Measurements from ENCODE around the gene ADCY10. TPM values are rescaled to one million over a fixed set of nuclear protein-coding genes. Genes with fewer than 3 reads are reported as not detected.
A peak's percentile ranks its signal among the peaks of the same experiment; 100 is the strongest.

ADCY10 gene
- total and polyA plus RNA-seq, 9 of the 15 experiments (the other 6 are each of a cell fraction or from before 2014, with no cell fraction given), result 0.08 to 0.86 (median 0.22) TPM

DNA sequence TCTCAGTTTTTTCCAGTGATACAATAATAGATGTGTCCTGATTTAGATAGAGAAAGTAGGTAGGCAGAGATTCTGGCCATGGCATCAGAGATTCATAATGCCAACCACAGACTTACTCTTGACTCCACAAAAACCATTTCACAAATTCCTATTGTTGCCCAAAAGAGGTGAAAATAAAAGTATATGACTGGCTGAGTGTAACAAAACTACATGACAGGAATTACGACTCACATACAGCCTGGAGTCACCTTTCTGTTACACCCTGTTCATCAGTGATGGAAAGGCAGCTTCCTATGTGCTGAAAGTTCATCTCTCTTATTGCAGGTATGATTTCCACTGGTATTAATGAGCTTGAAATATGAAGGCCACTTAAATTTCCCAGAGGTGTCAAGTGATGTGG is 119.9 kb downstream of the ADCY10 start:
- H3K27me3 ChIP-seq (ENCODE audit: control insufficient read depth in 2 of 2, insufficient read depth in 2 of 2, low read length in 2 of 2), result no peaks in the 10 kb centered on the region
- FAIRE-seq (peak; percentile 52), ATAC-seq (no peak), DNase-seq (ENCODE audit: extremely low read depth in 1 of 4, low spot score in 3 of 4) (no peak)
- H3K9me3 ChIP-seq (replicated peaks; ENCODE audit: control insufficient read depth, insufficient read depth, low read depth, low read length), result no peaks in the 10 kb centered on the region
- no peak for TF ChIP-seq ZNF695 (CRISPR knock-in tag; IDR thresholded peaks at IDR 0.05)
- TF ChIP-seq, protein P1, sequence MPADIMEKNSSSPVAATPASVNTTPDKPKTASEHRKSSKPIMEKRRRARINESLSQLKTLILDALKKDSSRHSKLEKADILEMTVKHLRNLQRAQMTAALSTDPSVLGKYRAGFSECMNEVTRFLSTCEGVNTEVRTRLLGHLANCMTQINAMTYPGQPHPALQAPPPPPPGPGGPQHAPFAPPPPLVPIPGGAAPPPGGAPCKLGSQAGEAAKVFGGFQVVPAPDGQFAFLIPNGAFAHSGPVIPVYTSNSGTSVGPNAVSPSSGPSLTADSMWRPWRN (IDR thresholded peaks at IDR 0.05; ENCODE audit: low read depth), result no peak
- no peak for TF ChIP-seq TCF7L2 (IDR thresholded peaks at IDR 0.05; ENCODE audit: low read depth, low read length)
- no peak for TF ChIP-seq ZNF444 (CRISPR knock-in tag; IDR thresholded peaks at IDR 0.05)
- no peak for TF ChIP-seq POU5F1 (IDR thresholded peaks at IDR 0.05; ENCODE audit: borderline replicate concordance, low read depth, low read length, partially characterized antibody)
- no peak for TF ChIP-seq ZNF311 (CRISPR knock-in tag; IDR thresholded peaks at IDR 0.05)
- no peak for TF ChIP-seq FOSL1 (tag; conservative IDR thresholded peaks at IDR 0.05)
- no peak for TF ChIP-seq KLF6 (CRISPR knock-in tag; IDR thresholded peaks at IDR 0.05; ENCODE audit: borderline replicate concordance)
- TF ChIP-seq, protein P2, sequence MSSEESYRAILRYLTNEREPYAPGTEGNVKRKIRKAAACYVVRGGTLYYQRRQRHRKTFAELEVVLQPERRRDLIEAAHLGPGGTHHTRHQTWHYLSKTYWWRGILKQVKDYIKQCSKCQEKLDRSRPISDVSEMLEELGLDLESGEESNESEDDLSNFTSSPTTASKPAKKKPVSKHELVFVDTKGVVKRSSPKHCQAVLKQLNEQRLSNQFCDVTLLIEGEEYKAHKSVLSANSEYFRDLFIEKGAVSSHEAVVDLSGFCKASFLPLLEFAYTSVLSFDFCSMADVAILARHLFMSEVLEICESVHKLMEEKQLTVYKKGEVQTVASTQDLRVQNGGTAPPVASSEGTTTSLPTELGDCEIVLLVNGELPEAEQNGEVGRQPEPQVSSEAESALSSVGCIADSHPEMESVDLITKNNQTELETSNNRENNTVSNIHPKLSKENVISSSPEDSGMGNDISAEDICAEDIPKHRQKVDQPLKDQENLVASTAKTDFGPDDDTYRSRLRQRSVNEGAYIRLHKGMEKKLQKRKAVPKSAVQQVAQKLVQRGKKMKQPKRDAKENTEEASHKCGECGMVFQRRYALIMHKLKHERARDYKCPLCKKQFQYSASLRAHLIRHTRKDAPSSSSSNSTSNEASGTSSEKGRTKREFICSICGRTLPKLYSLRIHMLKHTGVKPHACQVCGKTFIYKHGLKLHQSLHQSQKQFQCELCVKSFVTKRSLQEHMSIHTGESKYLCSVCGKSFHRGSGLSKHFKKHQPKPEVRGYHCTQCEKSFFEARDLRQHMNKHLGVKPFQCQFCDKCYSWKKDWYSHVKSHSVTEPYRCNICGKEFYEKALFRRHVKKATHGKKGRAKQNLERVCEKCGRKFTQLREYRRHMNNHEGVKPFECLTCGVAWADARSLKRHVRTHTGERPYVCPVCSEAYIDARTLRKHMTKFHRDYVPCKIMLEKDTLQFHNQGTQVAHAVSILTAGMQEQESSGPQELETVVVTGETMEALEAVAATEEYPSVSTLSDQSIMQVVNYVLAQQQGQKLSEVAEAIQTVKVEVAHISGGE (CRISPR knock-in tag; IDR thresholded peaks at IDR 0.05), result no peak
- TF ChIP-seq ZZZ3 (IDR thresholded peaks at IDR 0.05), result no peak
- no peak for TF ChIP-seq HDAC2 (IDR thresholded peaks at IDR 0.05)
- no peak for TF ChIP-seq ZEB2 (IDR thresholded peaks at IDR 0.05)
- no peak for TF ChIP-seq MTA2 (IDR thresholded peaks at IDR 0.05; ENCODE audit: low read depth)
- peaks cover 29% of the 10 kb centered on the region for H3K36me3 ChIP-seq (ENCODE audit: control insufficient read depth, insufficient read depth, low read length)
- no peaks in the 10 kb centered on the region for H3K9me1 ChIP-seq (ENCODE audit: control insufficient read depth, insufficient read depth, low read length)
- H3K9ac ChIP-seq (ENCODE audit: insufficient read depth in 1 of 2, low read depth in 2 of 2, low read length in 2 of 2), result no peak overlapping the region
- in situ Hi-C loops (cut with MboI), result no loop called here
- no peak overlapping the region for H3K27ac ChIP-seq (ENCODE audit: extremely low read depth, low read depth, low read length)
- no peak overlapping the region for H3K4me2 ChIP-seq (ENCODE audit: insufficient read depth, low read length)
- ChIA-PET CTCF (ENCODE audit: low intra/inter-chr PET ratio) (no interaction called here), POLR2A (interaction anchor here (0.6 to 1.0 kb wide), 2 partner anchors 9 to 26 kb away, joined by 3 to 5 read pairs; no protein-coding TSS in a partner anchor)
- H3K4me1 ChIP-seq (replicated peaks in 1 of 2; ENCODE audit: control insufficient read depth in 2 of 2, insufficient read depth in 2 of 2, low read length in 2 of 2), result peaks cover 0 to 3% of the 10 kb centered on the region in 2 experiments; a peak in 2 of 5 replicates
- WGBS (ENCODE audit: insufficient coverage, low coverage, missing lambda C conversion rate), result 100% methylated on average over 1 of the region's 1 CpG
- intact Hi-C loops (cut with micrococcal nuclease), result no loop called here
- no peak overlapping the region for H2AFZ ChIP-seq (ENCODE audit: low read depth, low read length)
- H3K79me2 ChIP-seq (ENCODE audit: control insufficient read depth, insufficient read depth, low read length), result no peaks in the 10 kb centered on the region
- H4K20me1 ChIP-seq (replicated peaks; ENCODE audit: control insufficient read depth, insufficient read depth, low read length), result no peaks in the 10 kb centered on the region
- no peak overlapping the region for H3K4me3 ChIP-seq
- no TSS peak for BruUV-seq (replicated peaks)
